T-helper 22 cell (primary cell): Measurements from ENCODE around the gene EMID1.
"Not testable (repeated sequence)": the region's sequence is repeated elsewhere in the genome, so short reads cannot be mapped to it uniquely, and the experiment has no call there.

Source experiments
- DNase-seq: peaks from one replicate; pipeline ENCODE4 v3.0.0-alpha.2; 2020; ENCODE audit warnings: low read depth

Gene EMID1

GRCh38 chr22:29211066-29211465 is 5.4 kb downstream of the EMID1 start:
- DNase-seq, result no peak

- no peak for DNase-seq
Observed at GRCh38 chr22:29211466-29211865, 5.8 kb downstream of the EMID1 start.

GRCh38 chr22:29212743-29213142 is 7.0 kb downstream of the EMID1 start:
- no peak for DNase-seq

- no peak for DNase-seq
Observed at GRCh38 chr22:29213493-29213892, 7.8 kb downstream of the EMID1 start.

GRCh38 chr22:29214232-29214631 is 8.5 kb downstream of the EMID1 start:
- DNase-seq, result no peak

- no peak for DNase-seq
Observed at GRCh38 chr22:29215012-29215860, 9.5 kb downstream of the EMID1 start.

- no peak for DNase-seq
Observed at GRCh38 chr22:29216011-29216872, 10.5 kb downstream of the EMID1 start.

- DNase-seq, result no peak
Observed at GRCh38 chr22:29216873-29217666, 11.4 kb downstream of the EMID1 start.

- no peak for DNase-seq
Observed at GRCh38 chr22:29217827-29218757, 12.4 kb downstream of the EMID1 start.

- DNase-seq, result no peak
Observed at GRCh38 chr22:29218758-29219408, 13.2 kb downstream of the EMID1 start.

GRCh38 chr22:29219409-29219782 is 13.7 kb downstream of the EMID1 start:
- not testable (repeated sequence) for DNase-seq

- DNase-seq, result no peak
Observed at GRCh38 chr22:29219881-29220670, 14.4 kb downstream of the EMID1 start.

GRCh38 chr22:29224121-29224858 is 18.6 kb downstream of the EMID1 start:
- no peak for DNase-seq

GRCh38 chr22:29224859-29225410 is 19.2 kb downstream of the EMID1 start:
- DNase-seq, result no peak

GRCh38 chr22:29225422-29226090 is 19.9 kb downstream of the EMID1 start:
- DNase-seq, result no peak

GRCh38 chr22:29226351-29226981 is 20.8 kb downstream of the EMID1 start:
- DNase-seq, result no peak

- no peak for DNase-seq
Observed at GRCh38 chr22:29230972-29231875, 25.5 kb downstream of the EMID1 start.
